NCI-H2029 treated with DMSO at 0.1 percent for 48 hours (cell line): ENCODE measurements around the gene ZC3H12A.
A peak's percentile ranks its signal among the peaks of the same experiment; 100 is the strongest.

ENCODE experiments used
- DNase-seq: peaks from one replicate; lab custom pipeline; 2025; lab: John Stamatoyannopoulos, UW

Gene ZC3H12A

DNA sequence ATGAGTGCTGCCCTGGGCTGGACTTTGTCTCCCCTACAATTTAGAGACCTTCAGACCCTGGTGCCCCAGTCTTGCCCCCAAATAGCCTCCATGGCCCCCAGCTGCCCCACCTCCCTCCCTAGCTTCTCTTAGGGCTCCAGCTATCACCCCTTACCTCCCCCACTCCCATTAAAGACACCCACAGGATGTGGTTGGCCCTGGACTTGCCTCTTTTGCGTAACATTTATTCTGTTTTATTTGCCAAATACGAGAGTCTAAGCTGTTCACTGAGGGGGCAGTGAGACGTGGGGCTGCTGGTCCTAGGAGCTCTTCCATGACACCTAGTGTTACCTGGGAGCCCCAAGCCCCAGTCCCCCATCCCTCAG lies 4.5 kb downstream of the ZC3H12A start:
- no peak for DNase-seq

GRCh38 chr1:37479255-37480124 lies 5.1 kb downstream of the ZC3H12A start:
- peak; percentile 76 for DNase-seq

DNA sequence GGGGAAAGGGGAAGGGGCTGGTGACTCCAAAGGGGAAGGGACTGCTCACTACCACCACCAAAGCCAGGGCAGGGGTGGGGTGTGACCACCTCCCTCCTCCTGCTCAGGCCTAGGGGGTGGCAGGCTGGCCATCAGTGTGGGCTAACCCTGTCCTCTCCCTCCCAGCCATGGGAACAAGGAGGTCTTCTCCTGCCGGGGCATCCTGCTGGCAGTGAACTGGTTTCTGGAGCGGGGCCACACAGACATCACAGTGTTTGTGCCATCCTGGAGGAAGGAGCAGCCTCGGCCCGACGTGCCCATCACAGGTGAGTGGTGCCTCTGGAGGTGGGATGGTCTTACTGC lies 5.7 kb downstream of the ZC3H12A start:
- DNase-seq, result no peak

- no peak for DNase-seq
These were observed 6.4 kb downstream of the ZC3H12A start for GRCh38 chr1:37480581-37481288.

DNA sequence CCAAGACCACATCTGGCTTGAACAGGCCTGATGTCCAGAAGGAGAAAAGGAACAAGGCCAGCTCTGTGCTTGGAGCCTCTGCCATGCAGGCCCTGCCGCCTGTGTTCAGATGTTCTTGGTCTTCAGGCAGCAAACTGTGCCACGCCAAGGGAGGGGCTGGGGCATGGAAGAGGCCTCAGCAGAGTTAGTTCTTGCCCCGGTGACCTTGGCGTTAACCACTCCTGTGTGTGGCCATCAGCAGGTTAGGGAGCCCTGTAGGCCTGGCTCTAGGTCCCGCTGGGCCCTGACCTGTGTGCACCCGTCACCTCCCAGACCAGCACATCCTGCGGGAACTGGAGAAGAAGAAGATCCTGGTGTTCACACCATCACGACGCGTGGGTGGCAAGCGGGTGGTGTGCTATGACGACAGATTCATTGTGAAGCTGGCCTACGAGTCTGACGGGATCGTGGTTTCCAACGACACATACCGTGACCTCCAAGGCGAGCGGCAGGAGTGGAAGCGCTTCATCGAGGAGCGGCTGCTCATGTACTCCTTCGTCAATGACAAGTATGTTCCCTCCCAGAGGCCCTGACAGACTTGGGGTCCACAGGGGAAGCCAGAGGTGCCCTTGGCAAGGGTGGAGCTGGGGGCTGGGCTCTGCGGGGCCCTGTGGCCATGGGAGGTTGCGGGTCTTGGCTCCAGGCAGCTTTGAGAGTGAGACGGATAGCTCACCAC lies 7.1 kb downstream of the ZC3H12A start:
- no peak for DNase-seq

GRCh38 chr1:37482004-37482785 lies 7.8 kb downstream of the ZC3H12A start:
- no peak for DNase-seq

GRCh38 chr1:37482796-37483744 lies 8.7 kb downstream of the ZC3H12A start:
- no peak for DNase-seq

DNA sequence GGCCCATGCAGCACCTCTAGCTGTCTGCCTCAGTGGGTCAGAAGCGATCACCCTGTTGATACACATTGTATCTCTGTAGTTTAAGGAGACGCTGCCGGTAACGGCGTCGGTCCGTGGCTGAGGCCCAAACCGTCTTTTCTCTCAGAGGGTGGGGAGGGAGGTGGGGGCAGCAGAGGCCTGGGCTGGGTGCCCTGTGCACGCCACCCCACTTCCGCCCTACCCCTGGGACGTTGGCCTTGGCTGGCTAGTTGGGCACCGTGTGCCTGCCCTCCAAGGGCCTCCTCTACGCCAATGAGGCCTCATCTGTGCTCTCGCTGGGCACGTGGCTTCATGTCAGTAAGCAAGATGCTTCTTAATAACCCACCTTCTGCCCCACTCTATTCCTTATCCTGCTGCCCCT lies 9.4 kb downstream of the ZC3H12A start:
- DNase-seq, result no peak

- DNase-seq, result no peak
These were observed 10.1 kb downstream of the ZC3H12A start for GRCh38 chr1:37484325-37485051.

DNA sequence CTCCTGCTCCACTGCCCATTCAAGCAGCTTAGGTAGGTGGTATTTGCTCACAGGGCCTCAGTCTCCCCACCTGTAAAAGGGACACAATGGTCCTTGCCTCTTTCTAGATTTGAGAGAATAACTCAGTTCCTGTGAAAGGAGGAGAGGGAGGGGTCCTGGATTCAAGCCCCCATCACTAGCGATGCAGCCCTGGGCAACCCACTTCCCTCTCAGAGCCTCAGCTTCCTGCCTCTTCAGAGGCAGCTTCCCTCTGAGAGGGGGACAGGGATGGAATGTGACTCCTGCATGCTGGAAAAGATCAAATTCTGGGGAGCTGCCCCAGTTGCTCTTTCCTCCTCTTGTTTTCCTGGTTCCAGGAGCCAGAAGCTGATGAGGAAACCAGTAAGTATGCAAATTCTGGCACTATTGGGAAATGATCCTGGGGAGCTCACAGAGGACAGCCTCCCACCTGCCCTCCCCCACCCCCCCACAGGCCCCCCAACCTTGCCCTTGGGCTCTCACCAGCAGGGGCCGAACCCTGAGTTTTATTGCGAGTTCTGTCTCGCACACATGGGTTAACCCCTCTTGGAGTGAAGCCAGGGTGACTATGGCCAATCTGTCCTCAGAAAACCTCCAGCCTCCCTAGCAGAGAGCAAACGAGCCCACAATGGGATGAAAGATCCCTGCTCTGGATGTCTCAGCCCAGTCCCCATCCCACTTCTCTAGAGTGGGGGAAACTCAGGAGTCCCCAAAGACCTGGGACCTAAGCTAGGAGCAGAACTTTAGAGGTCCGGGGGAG lies 11.7 kb downstream of the ZC3H12A start:
- no peak for DNase-seq

DNA sequence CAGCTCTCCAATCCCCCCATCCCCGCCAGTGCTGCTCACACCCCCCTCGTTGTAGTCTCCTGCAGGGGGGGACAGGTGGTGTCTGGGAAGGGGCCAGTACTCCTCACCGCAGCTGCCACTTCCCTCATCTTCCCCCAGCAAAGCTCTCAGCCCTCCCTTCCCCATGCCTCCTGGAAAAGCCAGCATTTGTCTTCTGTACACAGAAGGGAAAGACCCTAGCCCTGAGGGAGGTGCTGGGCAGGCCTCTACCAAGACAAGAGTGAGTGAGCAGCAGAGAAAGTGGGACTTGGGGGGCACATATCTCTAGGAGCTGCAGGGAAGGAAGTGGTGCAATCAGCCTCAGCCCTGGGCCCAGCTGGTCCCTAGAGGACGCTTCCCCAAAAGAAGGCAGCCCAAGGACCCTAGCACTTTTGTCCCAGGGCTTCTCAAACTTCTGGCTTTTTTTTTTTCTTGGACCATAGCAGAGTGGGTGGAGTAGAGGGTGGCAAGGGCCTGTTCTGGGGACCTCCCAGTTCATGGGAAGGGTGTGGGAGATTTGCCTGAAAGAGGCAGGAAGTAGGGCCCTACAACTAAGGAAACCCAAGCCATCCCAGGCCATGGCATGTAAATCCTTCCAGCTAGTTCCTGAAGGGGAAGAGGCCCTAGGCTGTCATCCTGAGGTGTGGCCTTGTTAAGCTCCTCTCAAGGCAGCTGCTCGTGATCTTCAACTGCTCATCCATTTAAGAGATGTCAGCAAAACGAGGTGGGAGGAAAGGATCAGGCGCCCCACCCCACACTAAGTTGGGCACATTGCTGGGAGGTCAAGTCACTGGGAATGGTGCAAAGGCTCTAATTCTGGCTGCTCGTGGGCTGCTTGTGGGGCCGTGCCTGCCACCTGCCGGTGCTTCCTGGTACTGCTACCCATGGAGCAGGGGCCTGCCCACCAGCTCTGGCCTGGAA lies 12.6 kb downstream of the ZC3H12A start:
- DNase-seq, result peak; percentile 87

- DNase-seq, result no peak
These were observed 13.2 kb downstream of the ZC3H12A start for GRCh38 chr1:37487619-37487984.

DNA sequence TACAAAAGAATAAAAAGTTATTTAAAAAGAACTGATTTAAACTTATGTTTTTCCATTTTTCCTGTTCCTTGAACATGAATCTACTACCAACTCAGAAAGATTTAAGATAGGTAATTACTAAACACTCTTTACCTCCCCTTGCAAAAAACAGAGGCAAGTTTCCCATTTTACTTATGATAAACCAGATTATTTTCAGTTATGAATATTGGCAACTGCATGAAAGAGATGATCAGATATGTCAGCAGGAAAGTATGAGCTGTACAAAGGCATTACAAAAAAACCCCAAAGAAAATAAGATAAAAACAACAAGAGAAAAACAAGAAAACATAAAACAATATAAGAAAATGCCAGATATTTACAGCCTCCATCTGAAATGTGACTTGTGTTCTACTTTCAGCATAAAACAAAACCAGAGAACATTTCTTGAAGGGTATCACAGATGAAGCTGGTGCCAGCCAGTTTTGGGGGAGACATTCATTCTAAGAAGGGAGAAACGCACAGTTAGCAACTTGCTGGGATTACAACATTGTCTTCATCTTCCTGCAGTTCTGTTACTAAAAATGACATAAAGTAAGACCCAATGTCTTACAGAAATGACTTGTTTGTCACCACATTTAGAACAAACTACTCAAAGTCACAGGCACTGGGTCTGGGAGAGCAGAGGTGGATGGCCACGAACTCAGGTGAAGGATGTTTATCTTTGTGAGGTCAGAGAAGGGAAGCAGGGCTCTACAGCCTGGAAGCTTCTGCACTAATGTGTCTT lies 19.1 kb downstream of the ZC3H12A start:
- DNase-seq, result no peak

DNA sequence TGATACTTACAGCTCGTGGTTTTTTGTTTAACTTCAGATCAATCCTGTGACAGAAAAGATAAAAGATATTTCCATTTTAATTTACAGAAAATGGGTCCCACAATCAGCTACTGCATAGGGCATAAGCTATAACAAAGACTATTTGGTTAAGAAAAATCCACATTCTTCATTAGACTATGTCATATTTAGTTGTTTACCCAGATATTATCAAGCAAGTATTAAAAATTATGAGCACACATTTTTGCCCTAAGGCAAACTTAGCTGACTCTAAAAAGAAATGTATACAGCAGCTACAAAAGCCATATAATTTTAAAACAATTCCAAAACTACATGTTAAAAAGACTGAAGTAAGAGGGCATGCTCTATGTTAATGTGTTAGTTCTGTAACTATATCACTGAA lies 21.5 kb downstream of the ZC3H12A start:
- no peak for DNase-seq

DNA sequence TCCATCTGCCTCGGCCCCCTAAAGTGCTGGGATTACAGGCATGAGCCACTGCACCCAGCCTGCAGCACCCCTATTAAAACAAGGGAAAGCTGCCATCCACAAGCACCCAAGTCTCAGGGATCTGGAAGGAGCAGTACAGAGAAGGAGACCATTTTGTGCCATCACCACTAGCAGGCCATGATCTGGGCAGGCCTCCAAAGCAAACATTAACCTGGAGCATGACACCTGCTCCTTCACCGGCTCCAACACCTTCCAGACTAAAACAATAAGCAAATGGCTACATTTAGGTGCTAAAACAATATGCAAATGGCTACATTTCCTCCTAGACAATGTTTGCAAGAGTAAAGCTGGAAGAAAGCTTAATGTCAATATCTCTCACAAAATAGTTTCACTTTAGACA lies 23.5 kb downstream of the ZC3H12A start:
- DNase-seq, result peak; percentile 100

GRCh38 chr1:37498872-37499617 lies 24.7 kb downstream of the ZC3H12A start:
- DNase-seq, result peak; percentile 99

- DNase-seq, result no peak
These were observed 27.3 kb downstream of the ZC3H12A start for GRCh38 chr1:37501661-37502060.
